Posterior cingulate gyrus (tissue), 11 donors: ENCODE results near the gene SHISA9.
A peak's percentile ranks its signal among the peaks of the same experiment; 100 is the strongest.

Source experiments
- DNase-seq, 10 donors: peaks; one replicate each; pipeline versions ENCODE4 v3.0.0 to v3.0.0-alpha.2; 2020 to 2021; ENCODE audit warnings: mixed read lengths in 3 of 10
- intact Hi-C: fragments of 100-400 bp; cut with DNase I; formaldehyde crosslinking; loops from one replicate; pipeline ENCODE4 v1.15.1; 2023

SHISA9 gene

GRCh38 chr16:12942861-12943260 lies 41.5 kb downstream of the SHISA9 start:
- intact Hi-C loops: no loop called here
- DNase-seq: no peak

DNA sequence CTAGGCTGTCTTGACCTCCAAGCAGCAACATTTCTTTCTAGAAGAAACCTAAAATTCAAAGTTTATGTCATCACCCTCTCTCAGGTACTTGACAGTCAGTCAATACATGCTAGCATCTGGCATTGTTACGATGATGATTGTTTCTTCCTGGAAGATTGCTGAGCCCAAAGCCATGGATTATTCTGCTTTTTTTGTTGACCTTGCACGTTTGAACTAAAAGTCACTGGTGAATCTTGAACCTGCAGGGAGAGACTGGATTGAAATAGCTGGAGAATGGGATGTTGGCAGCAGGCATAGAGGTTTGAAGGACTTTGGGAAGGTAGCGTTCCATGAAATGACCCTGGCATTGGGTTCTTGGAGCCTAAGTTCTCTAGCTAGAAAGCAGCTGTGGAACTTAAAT lies 42.9 kb downstream of the SHISA9 start:
- intact Hi-C loops: no loop called here
- DNase-seq: no peak

DNA sequence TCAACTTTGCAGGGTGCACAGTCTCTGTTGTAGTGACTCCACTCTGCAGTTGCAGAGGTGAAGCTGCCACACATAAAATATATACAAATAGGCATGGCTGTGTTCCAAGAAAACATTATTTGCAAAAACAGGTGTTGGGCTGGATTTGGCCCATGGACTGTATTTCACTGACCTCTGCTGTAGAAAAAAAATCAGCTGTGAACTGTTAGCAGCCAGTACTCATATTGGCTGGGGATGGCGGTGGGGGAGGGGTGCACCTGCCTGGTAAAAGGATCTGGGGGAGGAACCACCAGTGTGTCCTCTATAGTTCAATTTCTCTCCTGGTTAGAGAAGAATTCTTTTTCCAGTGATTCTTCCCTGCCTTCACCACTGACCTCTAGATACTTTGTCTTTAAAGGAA lies 50.0 kb downstream of the SHISA9 start:
- intact Hi-C loops: no loop called here
- DNase-seq: no peak

GRCh38 chr16:12951976-12952375 lies 50.6 kb downstream of the SHISA9 start:
- intact Hi-C loops: no loop called here
- DNase-seq: no peak

DNA sequence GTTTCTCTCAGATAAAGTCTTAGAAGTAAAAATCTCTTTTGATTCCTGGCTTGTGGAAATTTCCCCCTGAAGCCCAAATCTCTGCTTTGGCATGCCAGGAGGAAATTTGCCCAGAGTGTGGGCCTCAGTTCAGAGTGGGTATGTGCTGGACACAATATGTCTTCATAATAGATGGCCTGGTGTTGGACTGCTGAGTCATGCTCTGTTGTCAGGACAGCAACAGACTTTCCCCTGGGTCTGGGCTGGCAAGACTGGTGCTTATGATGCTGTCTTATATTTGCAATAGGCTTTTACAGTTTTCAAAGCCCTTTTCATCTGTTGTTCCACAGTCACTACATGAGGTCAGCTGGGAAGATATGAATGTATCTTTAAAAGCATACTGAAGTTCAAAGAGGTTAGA lies 57.0 kb downstream of the SHISA9 start:
- intact Hi-C loops: no loop called here
- DNase-seq: no peak

DNA sequence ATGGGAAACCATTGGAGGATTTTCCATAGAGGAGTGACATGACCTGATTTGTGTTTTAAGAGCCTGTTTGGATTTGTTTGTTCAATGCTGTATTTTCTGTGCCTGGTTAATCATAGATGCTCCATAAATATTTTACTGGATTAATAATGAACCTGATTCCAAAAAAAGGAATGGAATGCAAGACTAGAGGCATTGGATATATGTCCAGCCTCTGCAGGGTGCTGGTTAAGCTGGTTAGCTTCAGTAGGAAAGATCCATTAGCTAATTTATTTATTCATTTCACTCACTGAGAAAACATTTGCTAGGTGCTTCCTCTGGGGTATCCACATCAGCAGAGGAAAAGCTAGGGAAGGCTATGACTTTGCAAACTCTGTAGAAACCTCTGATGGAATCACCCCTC lies 57.7 kb downstream of the SHISA9 start:
- intact Hi-C loops: no loop called here
- no peak for DNase-seq

DNA sequence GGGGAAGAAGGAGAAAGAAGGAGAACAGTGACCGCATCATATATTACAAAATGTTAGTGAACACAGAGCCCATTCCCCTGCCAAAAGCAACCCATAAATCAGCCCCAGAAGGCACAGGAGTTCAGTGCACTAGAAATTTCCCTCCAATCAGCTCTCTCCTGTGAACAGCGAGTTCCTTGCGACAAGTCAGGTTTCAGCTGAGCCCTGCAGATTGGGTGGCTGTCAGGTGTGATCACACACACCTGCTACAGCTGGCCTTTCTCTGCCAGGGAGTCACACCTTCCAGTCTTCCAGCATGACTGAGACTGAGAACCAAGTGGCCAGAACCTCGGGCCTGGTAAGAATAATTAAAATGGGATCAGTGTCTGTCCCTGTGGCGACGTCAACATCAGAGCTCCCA lies 60.2 kb downstream of the SHISA9 start:
- intact Hi-C loops: no loop called here
- no peak for DNase-seq

- no peak for DNase-seq
- intact Hi-C loops: no loop called here
Measured at GRCh38 chr16:12964461-12964860, 63.1 kb downstream of the SHISA9 start.

- DNase-seq: no peak
- intact Hi-C loops: no loop called here
Measured at GRCh38 chr16:12965274-12965804, 63.9 kb downstream of the SHISA9 start.

DNA sequence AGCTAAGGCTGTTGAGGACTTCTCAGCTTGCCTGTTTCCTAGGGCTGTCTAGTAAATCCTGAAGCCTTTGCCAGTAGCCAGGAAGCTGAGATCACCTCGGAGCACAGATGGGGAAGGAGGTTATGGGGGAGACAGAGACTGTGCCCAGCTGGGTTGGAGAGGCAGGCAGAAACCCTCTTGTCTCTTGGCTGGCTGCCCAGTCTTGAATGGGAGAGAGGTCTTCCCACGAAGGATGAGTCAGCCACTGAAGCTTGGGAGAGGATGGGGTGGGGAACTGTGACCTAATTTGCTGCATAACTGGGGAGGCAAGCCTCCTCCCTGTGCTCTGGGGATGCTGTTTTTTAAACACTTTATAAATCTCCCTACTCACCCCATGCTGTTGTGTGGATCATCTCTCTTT lies 69.8 kb downstream of the SHISA9 start:
- DNase-seq: peak; percentile 31 to 93 (median 68)
- intact Hi-C loops: no loop called here

DNA sequence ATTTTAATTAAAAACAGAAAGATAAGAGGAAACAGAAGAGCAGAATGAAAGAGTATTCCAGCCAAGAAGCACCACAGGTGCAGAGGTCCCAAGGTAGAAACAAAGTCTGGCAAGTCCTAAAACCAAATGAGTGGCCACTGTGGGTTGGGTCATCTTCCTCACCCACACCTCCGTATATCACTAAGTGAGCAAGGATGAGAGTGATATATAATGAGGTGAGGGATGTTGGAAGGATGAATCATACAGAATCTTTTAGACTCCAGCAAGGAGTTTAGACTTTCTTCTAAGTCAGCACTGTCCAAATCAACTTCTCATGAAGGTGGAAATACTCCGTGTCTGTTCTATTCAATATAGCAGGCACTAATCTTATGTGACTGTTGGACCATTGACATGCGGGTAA lies 70.8 kb downstream of the SHISA9 start:
- DNase-seq: no peak

GRCh38 chr16:12975766-12976165 lies 74.4 kb downstream of the SHISA9 start:
- intact Hi-C loops: no loop called here
- no peak for DNase-seq

More for the DNA sequence above, 70.8 kb downstream of the SHISA9 start:
- intact Hi-C loops: no loop called here

- no peak for DNase-seq
Measured at GRCh38 chr16:12976496-12976895, 75.1 kb downstream of the SHISA9 start.

GRCh38 chr16:12976936-12977335 lies 75.5 kb downstream of the SHISA9 start:
- intact Hi-C loops: no loop called here

More at GRCh38 chr16:12976496-12976895, 75.1 kb downstream of the SHISA9 start:
- intact Hi-C loops: no loop called here

DNA sequence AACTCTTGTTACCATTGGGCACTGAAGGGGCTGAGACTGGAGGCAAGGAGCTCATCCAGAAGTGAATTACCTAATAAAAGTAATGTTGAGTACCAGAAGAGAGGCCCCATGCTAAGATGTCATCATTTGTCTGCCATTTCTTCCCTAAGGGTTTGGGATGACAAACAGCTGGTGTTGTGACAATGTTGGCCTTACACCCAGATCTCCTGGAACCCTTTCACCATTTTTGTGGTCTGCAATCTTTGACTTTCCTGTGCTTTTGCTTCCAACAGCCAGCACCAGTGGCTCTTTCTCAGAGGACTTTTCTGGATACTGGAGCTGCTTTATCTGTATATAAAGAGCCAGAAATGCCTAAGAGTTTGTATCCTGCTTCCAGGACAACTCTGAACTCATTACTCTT lies 84.1 kb downstream of the SHISA9 start:
- no peak for DNase-seq
- intact Hi-C loops: no loop called here

More at GRCh38 chr16:12976936-12977335, 75.5 kb downstream of the SHISA9 start:
- DNase-seq: no peak

DNA sequence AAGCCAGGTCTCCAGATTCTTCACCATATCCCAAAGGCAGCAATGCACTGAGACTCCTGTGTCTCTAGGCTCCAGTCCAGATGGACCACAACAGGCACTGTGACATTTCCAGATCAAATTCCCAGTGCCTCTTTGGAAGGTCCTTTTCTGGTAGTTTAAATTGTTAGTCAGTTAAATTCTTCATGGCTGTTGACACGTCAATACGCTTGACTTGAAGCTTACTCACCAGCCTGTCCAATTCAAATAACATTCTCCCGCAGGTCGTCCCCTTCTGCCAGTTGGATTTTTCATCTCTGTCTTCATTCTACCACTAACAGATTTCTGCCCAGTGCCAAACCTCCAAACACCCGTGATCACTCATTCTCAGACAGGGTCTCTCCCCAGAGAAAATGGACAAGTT lies 86.7 kb downstream of the SHISA9 start:
- intact Hi-C loops: no loop called here
- no peak for DNase-seq

DNA sequence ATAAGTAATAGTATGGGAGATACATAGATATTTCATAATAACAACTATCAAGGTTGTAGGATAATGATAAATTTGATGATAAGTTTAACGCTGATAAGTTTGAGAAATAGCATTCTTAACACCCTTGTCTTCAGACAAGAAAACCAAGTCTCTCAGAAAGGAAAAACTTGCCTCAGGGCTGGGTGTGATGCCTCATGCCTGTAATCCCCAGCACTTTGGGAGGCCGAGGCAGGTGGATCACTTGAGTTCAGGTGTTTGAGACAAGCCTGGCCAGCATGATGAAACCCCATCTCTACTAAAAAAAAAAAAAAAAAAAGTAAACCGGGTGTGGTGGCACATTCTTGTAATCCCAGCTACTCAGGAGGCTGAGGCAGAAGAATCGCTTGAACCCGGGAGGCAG lies 90.7 kb downstream of the SHISA9 start:
- intact Hi-C loops: no loop called here
- DNase-seq: no peak

DNA sequence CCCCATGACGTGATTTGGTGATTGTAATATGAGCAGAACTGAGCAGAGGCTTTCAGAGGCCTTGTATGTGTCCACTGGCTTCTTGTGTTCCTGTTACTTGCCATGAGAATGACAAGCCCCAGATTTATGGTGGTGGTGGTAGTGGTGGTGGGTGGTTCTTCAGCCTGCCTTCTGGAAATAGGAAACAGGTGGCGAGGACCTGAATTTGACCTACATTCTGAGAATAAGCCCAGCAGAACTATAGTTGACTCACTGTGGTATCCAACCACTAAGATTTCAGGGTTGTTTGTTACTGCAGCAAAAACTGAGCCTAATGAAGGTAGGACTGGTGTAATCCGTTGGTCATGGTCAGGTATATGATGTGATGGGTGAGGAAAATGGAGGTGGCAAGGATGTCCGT lies 93.0 kb downstream of the SHISA9 start:
- intact Hi-C loops: no loop called here

DNA sequence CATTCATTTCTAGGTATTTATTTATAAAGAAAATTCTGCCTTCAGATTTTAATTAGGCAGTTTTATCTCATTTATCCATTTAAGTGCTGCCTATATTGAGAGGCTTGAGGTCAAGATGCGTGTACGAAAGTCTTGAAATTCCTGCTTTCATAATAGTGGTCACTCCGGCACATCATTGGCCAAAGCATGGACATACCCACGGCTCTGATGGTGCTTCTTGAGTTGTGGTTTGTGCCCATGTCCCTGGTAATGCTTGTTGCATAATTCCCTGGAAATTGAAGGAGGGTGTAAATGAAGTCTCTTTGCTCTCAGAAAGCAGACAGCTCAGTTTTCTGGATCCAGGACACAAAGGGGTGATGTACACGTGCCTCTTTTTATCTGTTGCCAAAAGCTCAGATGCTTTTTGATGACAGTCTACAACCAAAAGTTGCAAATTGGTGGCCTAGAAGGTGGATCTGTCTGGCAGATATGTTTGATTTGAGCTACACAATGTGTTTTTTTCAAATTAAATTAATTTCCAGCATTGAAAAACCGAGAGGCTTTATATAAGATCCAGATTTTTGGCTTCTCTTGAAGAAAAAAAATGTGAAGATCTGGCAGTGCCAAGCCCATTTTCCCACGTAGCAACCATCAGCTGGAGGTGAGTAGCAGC lies 94.4 kb downstream of the SHISA9 start:
- DNase-seq: no peak
- intact Hi-C loops: no loop called here

More for the DNA sequence above, 93.0 kb downstream of the SHISA9 start:
- no peak for DNase-seq

GRCh38 chr16:12998361-12999085 lies 97.1 kb downstream of the SHISA9 start:
- DNase-seq: no peak
- intact Hi-C loops: no loop called here

DNA sequence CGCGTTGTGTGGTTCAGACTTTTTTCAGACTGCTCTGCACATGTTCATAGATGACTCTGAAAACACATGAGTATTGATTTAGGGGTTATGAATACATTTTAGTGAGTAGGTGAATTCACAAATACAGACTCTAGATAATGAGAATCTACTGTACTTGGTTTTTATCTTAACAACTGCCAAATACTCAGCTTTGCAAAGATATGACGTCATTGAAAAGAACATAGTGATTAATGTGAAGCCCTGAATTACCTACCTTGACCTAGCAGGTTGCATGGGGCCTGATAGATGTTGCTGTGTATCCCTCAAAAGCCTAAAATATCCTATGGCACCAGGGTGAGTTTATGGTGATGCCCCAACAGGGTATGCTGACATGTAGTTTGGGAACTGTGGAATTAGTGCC lies 98.0 kb downstream of the SHISA9 start:
- intact Hi-C loops: no loop called here
- no peak for DNase-seq

DNA sequence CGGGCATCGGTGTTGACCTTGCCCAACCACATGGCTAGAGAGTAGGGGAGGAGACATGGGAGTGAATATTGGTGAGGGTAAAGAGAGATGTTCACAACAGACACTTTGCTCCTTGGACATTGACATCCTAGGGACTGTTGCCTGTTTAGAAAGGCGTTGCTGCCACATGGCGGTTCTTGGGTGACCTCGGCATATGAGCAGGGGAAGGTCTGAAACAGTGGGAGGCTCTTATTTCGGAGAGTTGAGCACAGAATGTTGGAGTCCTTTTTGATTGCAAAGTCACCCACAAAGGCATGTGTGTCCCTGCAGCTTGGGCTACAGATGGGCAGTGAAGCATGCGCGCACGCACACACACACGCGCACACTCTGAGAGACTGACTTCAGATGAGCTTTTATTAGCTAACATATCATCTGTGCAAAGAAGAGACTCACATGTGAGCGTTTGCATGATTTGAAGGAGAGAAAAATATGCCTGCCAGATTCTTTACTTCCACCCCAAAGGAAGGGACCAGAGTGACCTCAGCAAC lies 104.4 kb downstream of the SHISA9 start:
- intact Hi-C loops: no loop called here
- DNase-seq: peak in 2 of 10 donors; percentile 75 to 78
